Astrocyte of the hippocampus (primary cell): Measurements from ENCODE around the gene ANO2.

Experiments used
- DNase-seq: peaks from one replicate; pipeline ENCODE4 v3.0.0; 2011; ENCODE audit warnings: low read depth, low spot score

The ANO2 gene

GRCh38 chr12:5516371-5517241, 428.5 kb downstream of the ANO2 start:
- no peak for DNase-seq

- DNase-seq = no peak
Measured at GRCh38 chr12:5515458-5515857, 429.6 kb downstream of the ANO2 start.

GRCh38 chr12:5514545-5514944, 430.5 kb downstream of the ANO2 start:
- no peak for DNase-seq

- no peak for DNase-seq
Measured at GRCh38 chr12:5514016-5514415, 431.0 kb downstream of the ANO2 start.

GRCh38 chr12:5513406-5513805, 431.7 kb downstream of the ANO2 start:
- no peak for DNase-seq
